ENCODE results near the gene DHRS3. TPM values are rescaled to one million over a fixed set of nuclear protein-coding genes. Genes with fewer than 3 reads are reported as not detected.

DHRS3 gene
- total and polyA plus RNA-seq, 2 of the 13 experiments (the other 11 are each of a cell fraction or from before 2014, with no cell fraction given) = 48.5 to 90.5 TPM

DNA sequence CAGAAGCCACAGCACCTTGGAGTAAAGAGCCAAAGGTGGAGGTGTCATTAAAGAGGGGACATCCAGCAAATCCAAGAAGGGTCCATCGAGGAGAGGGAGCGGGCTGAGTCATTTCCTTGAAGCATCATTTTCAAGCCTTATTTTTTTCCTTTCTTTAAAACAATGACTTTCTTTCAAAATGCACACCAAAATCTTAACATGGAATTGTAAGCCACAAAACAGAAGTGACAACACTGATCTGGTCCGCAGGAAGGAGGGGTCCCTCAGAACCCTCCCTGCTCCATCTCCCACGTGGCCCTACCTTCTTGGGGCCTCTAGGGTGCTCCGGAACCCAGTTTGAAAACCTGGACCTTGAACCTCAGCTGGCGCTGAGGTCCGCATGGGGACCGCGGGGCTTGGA, 14.8 kb downstream of the DHRS3 start:
- intact Hi-C loops (cut with micrococcal nuclease; ENCODE audit: unreplicated experiment) = no loop called here
- ChIA-PET POLR2A (interaction anchor here (1.7 to 17.4 kb wide), 2 partner anchors 14 to 223 kb away, joined by 4 to 357 read pairs; partner anchors contain the start of gene DHRS3), CTCF (ENCODE audit: low intra/inter-chr PET ratio, low total read pairs) (interaction anchor here (4.2 kb wide), 1 partner anchor 16 kb away, joined by 56 read pairs; the partner anchor contains the start of gene DHRS3)
- Histone ChIP-seq H3K4me1 (ENCODE audit: insufficient read depth, low read length) (peaks cover 94% of the 10 kb centered on the region), H3K27me3 (ENCODE audit: control insufficient read depth in 1 of 2, insufficient read depth in 2 of 2, low read length in 2 of 2) (no peaks in the 10 kb centered on the region), H3K9me3 (ENCODE audit: low read length) (no peaks in the 10 kb centered on the region), H2AFZ (ENCODE audit: low read length) (no peak overlapping the region), H3K9ac (ENCODE audit: insufficient read depth, low read depth, low read length) (no peak overlapping the region), H3K79me2 (ENCODE audit: insufficient read depth, low read length) (peaks cover 84% of the 10 kb centered on the region), H3K36me3 (replicated peaks in 1 of 2; ENCODE audit: control insufficient read depth in 1 of 2, insufficient read depth in 2 of 2, low read length in 2 of 2) (peaks cover 11 to 55% of the 10 kb centered on the region in 2 experiments), H3K27ac (ENCODE audit: extremely low read length, insufficient read depth, low read length) (no peak overlapping the region), H4K20me1 (ENCODE audit: insufficient read depth, low read length) (peaks cover 91% of the 10 kb centered on the region), H3K4me3 (replicated peaks in 1 of 3; ENCODE audit: insufficient read depth in 1 of 3, low read depth in 2 of 3, low read length in 3 of 3) (no peak overlapping the region), H3K4me2 (ENCODE audit: low read depth, low read length) (no peak overlapping the region)
- in situ Hi-C loops (cut with HindIII; ENCODE audit: extremely low pct_ligation_motif_present, low pct_unique_long_range_greater_than_20kb) = no loop called here
- TF ChIP-seq KDM6A (CRISPR knock-in tag; IDR thresholded peaks at IDR 0.05; ENCODE audit: low read depth) = no peak
- peak; percentile 24; the same call in 1 of the 2 replicates for TF ChIP-seq ZC3H13 (CRISPR knock-in tag; IDR thresholded peaks at IDR 0.05)
- TF ChIP-seq, protein P1, sequence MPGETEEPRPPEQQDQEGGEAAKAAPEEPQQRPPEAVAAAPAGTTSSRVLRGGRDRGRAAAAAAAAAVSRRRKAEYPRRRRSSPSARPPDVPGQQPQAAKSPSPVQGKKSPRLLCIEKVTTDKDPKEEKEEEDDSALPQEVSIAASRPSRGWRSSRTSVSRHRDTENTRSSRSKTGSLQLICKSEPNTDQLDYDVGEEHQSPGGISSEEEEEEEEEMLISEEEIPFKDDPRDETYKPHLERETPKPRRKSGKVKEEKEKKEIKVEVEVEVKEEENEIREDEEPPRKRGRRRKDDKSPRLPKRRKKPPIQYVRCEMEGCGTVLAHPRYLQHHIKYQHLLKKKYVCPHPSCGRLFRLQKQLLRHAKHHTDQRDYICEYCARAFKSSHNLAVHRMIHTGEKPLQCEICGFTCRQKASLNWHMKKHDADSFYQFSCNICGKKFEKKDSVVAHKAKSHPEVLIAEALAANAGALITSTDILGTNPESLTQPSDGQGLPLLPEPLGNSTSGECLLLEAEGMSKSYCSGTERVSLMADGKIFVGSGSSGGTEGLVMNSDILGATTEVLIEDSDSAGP (CRISPR knock-in tag; IDR thresholded peaks at IDR 0.05; ENCODE audit: borderline replicate concordance) = 0 out of 2 replicates have a peak, but pooled peaks have one; percentile 4
- WGBS (ENCODE audit: low lambda C conversion rate) = 89% methylated on average over 9 of the region's 9 CpGs
- ATAC-seq (no peak), FAIRE-seq (no peak), DNase-seq (ENCODE audit: low spot score) (no peak)
- BruUV-seq (replicated peaks) = no TSS peak

DNA sequence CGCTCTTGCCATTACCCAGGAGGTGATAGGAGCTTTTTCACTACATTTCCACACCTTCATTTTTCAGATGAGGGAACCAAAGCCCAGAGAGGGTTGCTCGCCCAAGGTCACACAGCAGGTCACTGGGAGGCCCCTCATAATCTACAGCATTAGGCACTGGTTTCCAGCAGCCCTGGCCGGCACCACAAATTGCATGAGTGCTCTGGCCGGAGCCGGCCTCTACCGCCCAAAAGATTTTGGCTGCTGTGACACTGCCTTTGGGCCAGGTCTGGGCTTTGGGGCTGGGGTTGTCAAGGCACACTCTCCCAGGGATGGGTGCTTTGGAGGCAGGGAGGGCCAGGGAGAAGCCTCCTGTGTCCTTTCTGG, 15.4 kb downstream of the DHRS3 start:
- Histone ChIP-seq H3K4me3 (replicated peaks in 1 of 3; ENCODE audit: insufficient read depth in 1 of 3, low read depth in 2 of 3, low read length in 3 of 3) (no peak overlapping the region), H3K36me3 (replicated peaks in 1 of 2; ENCODE audit: control insufficient read depth in 1 of 2, insufficient read depth in 2 of 2, low read length in 2 of 2) (peaks cover 11 to 57% of the 10 kb centered on the region in 2 experiments), H3K27me3 (ENCODE audit: control insufficient read depth in 1 of 2, insufficient read depth in 2 of 2, low read length in 2 of 2) (no peaks in the 10 kb centered on the region), H3K79me2 (ENCODE audit: insufficient read depth, low read length) (peaks cover 85% of the 10 kb centered on the region), H2AFZ (ENCODE audit: low read length) (no peak overlapping the region), H3K4me1 (ENCODE audit: insufficient read depth, low read length) (peaks cover 94% of the 10 kb centered on the region), H3K9ac (ENCODE audit: insufficient read depth, low read depth, low read length) (no peak overlapping the region), H3K9me3 (ENCODE audit: low read length) (no peaks in the 10 kb centered on the region), H3K27ac (ENCODE audit: extremely low read length, insufficient read depth, low read length) (no peak overlapping the region), H4K20me1 (ENCODE audit: insufficient read depth, low read length) (peaks cover 92% of the 10 kb centered on the region), H3K4me2 (ENCODE audit: low read depth, low read length) (0 out of 2 replicates have a peak overlapping the region, but pooled peaks have one; percentile 6)
- POLR2A ChIA-PET = interaction anchor here (1.4 to 17.4 kb wide), 2 partner anchors 15 to 74 kb away, joined by 3 to 357 read pairs; partner anchors contain the start of gene DHRS3
- ATAC-seq (no peak), DNase-seq (ENCODE audit: low spot score) (no peak), FAIRE-seq (no peak)
- intact Hi-C loops (cut with micrococcal nuclease; ENCODE audit: unreplicated experiment) (no loop called here), in situ Hi-C loops (cut with HindIII; ENCODE audit: extremely low pct_ligation_motif_present, low pct_unique_long_range_greater_than_20kb) (no loop called here)
- TF ChIP-seq ZNF768 (CRISPR knock-in tag; IDR thresholded peaks at IDR 0.05) (peak; percentile 92), ZMYM3 (CRISPR knock-in tag; IDR thresholded peaks at IDR 0.05) (0 out of 2 replicates have a peak, but pooled peaks have one; percentile 11), ZNF563 (CRISPR knock-in tag; IDR thresholded peaks at IDR 0.05) (no peak), ZNF720 (CRISPR knock-in tag; IDR thresholded peaks at IDR 0.05) (no peak), HMG20A (CRISPR knock-in tag; IDR thresholded peaks at IDR 0.05; ENCODE audit: borderline replicate concordance) (no peak), AGO1 (IDR thresholded peaks at IDR 0.05; ENCODE audit: low read depth, low read length, poor library complexity, severe bottlenecking) (peak; percentile 39)
- TF ChIP-seq, protein P2, sequence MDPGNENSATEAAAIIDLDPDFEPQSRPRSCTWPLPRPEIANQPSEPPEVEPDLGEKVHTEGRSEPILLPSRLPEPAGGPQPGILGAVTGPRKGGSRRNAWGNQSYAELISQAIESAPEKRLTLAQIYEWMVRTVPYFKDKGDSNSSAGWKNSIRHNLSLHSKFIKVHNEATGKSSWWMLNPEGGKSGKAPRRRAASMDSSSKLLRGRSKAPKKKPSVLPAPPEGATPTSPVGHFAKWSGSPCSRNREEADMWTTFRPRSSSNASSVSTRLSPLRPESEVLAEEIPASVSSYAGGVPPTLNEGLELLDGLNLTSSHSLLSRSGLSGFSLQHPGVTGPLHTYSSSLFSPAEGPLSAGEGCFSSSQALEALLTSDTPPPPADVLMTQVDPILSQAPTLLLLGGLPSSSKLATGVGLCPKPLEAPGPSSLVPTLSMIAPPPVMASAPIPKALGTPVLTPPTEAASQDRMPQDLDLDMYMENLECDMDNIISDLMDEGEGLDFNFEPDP (CRISPR knock-in tag; conservative IDR thresholded peaks at IDR 0.05) = 0 out of 2 replicates have a peak, but pooled peaks have one; percentile 14
- CTCF ChIA-PET (ENCODE audit: low intra/inter-chr PET ratio, low total read pairs) = interaction anchor here (4.2 kb wide), 1 partner anchor 17 kb away, joined by 56 read pairs; the partner anchor contains the start of gene DHRS3
- WGBS (ENCODE audit: low lambda C conversion rate) = 100% methylated on average over 2 of the region's 6 CpGs
- BruUV-seq (replicated peaks) = no TSS peak
